ENCODE data around the gene GRIK4.

The GRIK4 gene

GRCh38 chr11:120789391-120789790 lies 277.8 kb downstream of the GRIK4 start:
- DNase-seq, result no peak

- DNase-seq, result no peak
Observed at GRCh38 chr11:120792306-120792705, 280.8 kb downstream of the GRIK4 start.

GRCh38 chr11:120793150-120793549 lies 281.6 kb downstream of the GRIK4 start:
- no peak for DNase-seq

DNA sequence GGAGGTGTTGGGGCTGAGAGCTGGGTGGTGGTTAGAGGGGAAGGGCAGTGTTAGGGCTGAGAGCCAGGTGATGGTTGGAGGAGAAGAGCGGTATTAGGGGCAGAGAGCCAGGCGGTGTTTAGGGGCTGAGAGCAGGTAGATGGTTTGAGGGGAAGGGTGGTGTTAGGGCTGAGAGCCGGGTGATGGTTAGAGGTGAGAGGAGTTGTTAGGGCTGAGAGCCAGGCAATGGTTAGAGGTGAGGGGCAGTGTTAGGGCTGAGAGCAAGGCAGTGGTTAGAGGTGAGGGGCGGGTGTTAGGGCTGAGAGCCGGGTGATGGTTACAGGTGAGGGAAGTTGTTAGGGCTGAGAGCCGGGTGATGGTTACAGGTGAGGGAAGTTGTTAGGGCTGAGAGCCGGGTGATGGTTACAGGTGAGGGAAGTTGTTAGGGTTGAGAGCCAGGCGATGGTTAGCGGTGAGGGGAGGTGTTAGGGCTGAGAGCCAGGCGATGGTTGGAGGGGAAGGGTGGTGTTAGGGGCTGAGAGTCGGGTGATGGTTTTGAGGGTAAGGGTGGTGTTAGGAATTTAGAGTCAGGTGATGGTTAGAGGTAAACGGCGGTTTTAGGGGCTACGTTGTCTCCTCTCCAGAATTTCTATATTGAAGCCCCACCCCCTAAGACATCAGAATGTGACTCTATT lies 282.4 kb downstream of the GRIK4 start:
- no peak for DNase-seq

GRCh38 chr11:120794748-120795147 lies 283.2 kb downstream of the GRIK4 start:
- DNase-seq, result no peak

DNA sequence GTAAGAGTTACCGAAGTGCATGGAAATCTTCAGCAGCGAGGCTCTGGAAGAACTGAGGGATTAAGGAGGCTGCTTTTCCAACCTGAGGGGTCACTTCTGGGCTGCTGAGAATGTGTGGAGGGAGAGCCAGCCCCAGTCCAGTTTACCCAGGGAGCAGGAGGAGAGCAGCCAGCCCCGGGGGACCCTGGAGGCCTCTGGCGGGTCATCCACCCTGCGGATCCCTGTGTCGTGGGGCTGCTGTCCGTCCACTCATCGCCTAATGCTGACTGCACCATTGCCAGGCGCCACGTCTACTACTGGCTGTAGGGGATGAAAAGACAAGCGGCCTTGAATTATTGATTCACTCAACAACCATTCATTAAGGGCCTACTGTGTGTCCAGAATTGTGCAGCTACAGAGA lies 283.6 kb downstream of the GRIK4 start:
- no peak for DNase-seq

DNA sequence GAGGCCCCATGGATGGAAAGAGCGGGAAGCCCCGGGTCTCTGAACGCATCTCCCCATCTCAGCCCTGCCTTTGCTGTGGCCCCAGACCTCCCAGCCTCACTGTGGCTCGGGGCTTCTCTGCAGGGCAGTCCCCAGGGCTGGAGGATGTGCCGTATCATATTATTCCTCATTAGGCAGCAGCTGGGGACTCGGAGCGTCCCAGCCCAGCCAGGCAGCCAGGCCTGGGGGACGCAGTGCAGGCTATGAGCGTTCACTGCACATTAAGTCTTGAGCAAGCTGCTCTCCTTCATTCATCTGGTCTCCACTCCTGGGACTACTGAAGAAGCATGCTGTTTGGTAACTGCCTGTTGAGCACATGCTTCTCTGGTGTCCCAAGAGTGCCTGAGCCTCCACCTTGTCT lies 285.6 kb downstream of the GRIK4 start:
- no peak for DNase-seq

DNA sequence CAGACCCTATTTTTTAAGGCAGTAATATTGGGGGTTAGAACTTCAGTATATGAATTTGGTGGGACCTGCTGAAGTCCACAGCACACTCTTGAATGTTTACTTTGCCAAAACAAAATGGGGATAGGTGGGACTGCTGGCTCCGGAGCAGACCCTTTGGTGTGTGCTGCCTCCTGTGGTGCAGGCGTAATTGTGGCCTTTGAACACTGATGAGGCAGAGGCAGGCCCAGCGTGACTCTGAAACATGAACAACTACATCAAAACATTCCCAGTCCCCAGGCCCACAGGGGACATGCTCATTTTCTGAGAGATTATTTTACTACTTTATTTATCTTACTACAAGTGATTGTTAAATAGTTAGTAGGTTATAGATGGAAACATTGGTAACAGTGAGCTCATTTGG lies 287.3 kb downstream of the GRIK4 start:
- DNase-seq, result no peak

GRCh38 chr11:120800206-120800605 lies 288.7 kb downstream of the GRIK4 start:
- DNase-seq, result no peak

DNA sequence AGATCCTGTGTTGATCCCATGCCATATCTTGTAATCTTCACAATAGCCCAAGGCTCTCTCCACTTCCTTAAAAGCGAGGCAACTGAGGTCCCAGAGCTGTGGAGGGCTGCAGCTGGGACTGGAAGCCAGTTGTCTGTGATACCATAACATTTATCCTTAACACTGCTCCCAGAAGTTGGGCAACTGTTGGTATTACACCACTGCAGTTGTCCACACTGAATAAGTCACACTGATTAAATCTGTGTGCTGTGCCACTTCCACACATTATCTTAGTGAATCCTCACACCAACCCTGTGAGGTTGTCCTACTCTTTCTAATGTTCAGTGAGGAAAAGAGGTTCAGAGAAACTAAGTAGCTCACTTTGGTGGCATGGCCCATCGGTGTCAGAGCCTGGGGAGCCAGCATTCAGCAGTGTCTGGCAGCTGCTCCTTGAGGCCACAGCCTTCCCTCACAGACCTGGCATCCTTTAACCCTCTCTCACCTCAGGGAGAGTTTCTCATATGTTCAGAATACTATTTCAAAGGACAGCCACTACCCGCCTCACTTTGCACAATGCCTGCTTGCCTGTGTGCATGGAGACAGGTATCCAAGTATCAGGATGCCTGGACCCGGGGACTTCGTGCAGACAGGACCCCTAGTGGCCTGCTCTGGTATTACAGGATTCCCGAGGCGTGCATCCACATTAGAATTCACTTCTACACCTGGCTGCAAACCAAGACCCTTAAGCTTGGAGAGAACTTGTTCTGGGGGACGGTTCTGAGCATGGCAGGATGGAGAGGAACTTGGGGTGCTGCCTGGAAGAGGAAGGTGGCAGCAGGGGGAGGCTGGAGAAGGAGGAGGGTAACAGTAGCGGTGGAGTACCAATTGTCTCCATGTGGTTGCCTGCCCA lies 290.5 kb downstream of the GRIK4 start:
- DNase-seq, result peak; percentile 49

DNA sequence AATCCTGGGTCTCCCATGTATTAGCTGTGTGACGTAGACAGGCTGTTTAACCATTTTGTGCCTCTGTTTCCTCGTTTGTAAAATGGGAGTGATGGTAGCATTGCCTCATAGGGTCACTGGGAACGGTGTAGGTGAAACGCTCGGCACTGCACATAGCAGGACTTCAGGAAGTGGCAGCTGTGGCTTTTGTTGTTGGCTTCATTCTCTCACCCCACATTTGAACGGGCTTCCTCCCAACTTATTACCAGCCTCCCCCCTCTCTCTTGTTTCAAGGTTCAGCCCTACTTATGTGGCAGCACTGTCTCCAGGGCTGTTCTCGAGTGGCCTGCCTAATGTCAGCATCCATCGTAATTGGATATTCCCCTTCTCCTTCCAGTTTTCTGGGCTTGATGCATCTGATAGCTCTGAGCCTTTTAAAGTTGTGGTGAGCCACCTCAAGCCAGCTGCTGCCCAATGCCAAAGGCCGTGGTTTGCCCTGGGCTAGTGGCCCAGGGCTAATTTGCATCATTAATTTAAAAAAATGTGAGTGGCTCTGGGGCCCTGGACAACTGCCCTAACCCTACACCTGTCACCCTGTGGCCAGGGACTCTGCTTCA lies 294.5 kb downstream of the GRIK4 start:
- DNase-seq, result no peak

GRCh38 chr11:120807414-120808150 lies 296.0 kb downstream of the GRIK4 start:
- DNase-seq, result no peak

DNA sequence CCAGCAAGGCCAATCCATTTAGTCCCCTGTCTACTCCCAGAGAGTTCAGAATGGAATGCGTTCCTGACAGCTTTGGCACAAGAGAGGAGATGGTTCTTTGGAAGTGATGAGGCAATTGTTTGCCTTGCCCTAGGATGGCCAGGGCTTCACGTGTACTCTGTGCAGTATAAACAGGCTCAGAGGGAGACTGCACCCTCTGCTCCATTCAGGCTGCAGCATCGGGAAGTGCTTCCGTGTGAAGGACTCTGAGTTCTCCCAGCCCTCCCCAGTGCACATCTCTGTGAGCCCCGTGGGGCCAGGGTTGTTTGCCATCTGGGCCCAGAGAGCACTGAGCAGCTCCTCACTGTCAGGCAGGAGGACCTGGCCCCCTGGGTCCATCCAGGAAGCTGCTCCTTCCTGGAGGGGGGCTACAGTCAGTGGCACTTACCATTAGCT lies 297.1 kb downstream of the GRIK4 start:
- DNase-seq, result no peak

DNA sequence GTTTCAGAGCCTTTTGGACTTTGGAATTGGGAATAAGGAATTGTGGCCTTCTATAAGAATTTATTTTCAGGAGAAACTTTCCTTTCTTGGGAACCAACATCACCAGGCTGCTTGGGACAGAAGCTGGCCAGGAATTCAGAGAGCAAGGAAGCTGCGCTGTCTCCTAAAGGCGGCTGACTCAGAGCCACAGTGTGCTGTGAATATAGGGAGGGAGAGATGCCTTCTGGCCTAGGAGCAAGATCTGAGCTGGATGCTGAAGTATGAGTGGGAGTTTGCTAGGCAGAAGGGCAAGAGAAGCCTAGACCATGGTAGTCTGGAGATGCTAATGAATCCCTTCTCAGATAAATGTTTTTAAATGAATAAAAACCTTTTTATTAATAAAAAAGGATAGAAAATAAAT lies 298.7 kb downstream of the GRIK4 start:
- DNase-seq, result no peak

- no peak for DNase-seq
Observed at GRCh38 chr11:120811199-120811598, 299.7 kb downstream of the GRIK4 start.

DNA sequence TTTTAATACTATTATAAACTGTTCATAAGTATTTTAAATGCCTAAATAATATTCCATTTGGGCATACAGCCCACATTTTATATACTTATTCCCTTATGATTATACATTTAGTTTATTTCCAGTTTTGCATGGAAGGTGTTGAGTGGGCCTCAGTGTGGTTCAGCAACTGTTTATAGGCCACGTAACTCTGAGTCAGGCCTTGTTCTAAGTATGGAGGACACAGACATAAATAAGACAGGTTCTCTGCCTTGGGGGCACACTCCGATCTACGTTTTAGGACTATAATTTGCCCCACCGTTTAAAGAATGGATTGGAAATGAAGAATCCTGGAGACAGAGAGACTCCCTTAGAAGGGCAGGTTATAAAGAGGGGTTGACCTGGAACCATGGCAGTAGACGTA lies 300.2 kb downstream of the GRIK4 start:
- no peak for DNase-seq

- DNase-seq, result no peak
Observed at GRCh38 chr11:120814531-120815318, 303.2 kb downstream of the GRIK4 start.

- DNase-seq, result no peak
Observed at GRCh38 chr11:120815319-120816100, 304.0 kb downstream of the GRIK4 start.

- DNase-seq, result no peak
Observed at GRCh38 chr11:120816176-120816575, 304.6 kb downstream of the GRIK4 start.

GRCh38 chr11:120816711-120817110 lies 305.2 kb downstream of the GRIK4 start:
- DNase-seq, result no peak

- no peak for DNase-seq
Observed at GRCh38 chr11:120817158-120817557, 305.6 kb downstream of the GRIK4 start.

DNA sequence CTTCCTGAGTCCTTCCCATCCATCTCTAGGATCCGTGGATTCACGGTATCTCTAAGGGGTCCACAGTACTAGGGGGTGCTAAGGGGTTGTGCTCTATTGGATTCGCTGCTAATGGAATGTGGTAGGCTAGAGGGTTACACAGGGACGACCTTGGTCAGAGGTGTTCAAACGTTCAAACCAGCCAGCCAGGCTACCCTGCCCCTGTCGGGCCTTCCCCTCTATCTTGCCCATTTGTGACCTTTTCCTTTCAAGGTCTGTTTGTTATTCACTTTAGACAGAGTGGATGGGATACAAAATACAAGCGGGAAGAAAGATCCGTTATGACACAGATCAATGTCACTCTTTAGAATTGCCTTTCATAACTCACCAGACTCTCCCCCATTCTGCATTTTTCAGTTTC lies 306.5 kb downstream of the GRIK4 start:
- DNase-seq, result no peak
